GM18858 (cell line): Measurements from ENCODE around the gene MYO1H.
"Not testable (repeated sequence)": the region's sequence is repeated elsewhere in the genome, so short reads cannot be mapped to it uniquely, and the experiment has no call there.

ENCODE experiments used
- ATAC-seq: cut with Tn5 transposase; IDR thresholded peaks from one replicate; pipeline ENCODE4 v1.9.1; 2021; ENCODE audit not compliant: unreplicated experiment

Gene MYO1H, protein sequence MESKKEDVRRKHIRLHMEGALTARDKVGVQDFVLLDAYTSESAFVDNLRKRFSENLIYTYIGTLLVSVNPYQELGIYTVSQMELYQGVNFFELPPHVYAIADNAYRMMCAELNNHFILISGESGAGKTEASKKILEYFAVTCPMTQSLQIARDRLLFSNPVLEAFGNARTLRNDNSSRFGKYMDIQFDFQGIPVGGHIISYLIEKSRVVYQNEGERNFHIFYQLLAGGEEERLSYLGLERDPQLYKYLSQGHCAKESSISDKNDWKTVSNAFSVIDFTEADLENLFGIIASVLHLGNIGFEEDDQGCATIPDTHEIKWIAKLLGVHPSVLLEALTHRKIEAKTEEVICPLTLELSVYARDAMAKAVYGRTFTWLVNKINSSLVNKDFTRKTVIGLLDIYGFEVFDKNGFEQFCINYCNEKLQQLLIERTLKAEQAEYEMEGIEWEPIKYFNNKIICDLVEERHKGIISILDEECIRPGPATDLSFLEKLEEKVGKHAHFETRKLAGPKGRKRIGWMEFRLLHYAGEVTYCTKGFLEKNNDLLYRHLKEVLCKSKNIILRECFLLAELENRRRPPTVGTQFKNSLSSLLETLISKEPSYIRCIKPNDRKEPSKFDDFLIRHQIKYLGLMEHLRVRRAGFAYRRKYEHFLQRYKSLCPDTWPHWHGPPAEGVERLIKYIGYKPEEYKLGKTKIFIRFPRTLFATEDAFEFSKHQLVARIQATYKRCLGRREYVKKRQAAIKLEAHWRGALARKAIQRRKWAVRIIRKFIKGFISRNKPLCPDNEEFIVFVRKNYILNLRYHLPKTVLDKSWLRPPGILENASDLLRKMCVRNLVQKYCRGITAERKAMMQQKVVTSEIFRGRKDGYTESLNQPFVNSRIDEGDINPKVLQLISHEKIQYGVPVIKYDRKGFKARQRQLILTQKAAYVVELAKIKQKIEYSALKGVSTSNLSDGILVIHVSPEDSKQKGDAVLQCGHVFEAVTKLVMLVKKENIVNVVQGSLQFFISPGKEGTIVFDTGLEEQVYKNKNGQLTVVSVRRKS

DNA sequence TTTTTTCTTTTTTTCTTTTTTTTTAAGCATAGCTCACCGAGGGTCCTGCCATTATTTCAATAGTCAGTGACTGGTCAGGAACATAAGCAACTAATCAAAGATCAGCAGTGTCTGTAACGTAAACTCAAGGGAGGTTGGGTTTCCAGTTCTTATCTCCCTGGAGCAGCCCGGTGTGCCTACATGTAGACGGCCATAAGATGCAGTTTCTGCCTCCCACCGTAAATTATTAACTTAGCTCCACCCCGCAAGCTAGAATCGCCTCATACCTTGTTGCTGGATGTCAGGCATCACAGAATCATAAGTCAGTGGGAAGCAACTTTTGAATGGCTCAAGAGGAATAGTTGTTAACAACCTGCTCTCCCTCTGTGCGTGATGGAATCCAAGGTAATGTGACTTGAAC, at the start of gene MYO1H:
TSS of gene MYO1H (plus strand) at position 312 of the 400 bp plus-strand sequence. CDS start at position 373, 61 bp downstream.
- no peak for ATAC-seq

DNA sequence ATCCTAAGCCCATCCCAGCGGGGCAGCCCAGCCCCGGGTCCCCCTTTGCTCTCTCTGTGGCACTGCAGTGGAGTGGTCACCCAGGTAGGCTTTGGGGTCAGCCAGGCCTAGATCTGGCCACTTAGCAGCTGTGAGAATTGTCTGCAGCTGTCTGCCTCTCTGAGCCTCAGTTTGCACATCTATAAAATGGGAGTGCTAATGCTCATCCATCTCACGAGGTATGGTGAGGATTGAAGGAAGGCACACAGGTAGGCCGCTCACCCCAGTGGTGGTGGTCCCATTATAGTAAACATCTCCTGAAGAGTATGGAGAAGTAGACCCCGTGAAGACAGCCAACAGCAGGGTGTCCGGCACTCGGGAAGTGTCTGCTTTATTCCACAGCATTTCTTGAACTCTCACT, 47.9 kb upstream of the MYO1H start:
- ATAC-seq, result no peak

DNA sequence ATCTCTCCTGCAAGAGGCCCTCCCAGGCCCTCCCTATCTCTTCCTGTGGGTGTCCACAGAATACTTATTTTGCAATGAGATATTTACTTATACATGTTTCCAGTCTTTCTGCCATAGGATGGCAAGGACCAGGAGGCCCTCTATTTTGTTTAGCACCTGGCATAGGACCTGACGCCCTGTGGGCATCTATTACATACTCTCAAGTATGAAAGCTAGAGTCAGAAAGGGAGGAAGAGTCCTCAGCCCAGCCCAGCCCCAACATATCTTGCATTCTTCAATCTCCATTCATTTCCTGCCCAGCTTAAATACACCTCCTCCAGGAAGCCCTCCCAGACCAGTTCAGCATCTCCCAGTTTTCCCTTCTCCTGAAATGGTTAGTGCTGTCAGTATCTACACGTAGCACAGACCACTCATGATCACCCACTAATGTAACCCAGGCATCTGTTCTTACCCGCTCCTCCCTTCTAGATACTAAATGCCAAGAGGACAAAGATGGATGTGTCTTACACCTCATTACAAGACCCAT, 46.0 kb upstream of the MYO1H start:
- ATAC-seq, result no peak

DNA sequence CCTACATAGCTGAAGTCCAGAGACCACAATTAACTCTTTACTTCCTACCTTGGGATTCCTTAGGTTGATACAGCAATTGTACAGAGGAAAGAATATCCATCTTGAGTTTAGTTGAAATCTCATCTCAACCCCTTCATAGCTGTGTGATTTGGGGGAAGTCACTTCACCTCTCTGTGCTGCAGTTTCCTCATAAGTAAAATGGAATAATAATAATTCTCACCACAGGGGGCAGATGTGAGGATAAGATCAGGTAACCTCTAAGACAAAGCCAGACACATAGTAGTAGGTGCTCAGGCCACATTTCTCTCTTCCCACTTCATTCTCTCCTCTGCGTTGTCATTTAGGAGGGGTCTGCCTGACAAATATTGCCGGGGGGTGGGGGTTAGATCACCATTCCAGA, 45.3 kb upstream of the MYO1H start:
- no peak for ATAC-seq

DNA sequence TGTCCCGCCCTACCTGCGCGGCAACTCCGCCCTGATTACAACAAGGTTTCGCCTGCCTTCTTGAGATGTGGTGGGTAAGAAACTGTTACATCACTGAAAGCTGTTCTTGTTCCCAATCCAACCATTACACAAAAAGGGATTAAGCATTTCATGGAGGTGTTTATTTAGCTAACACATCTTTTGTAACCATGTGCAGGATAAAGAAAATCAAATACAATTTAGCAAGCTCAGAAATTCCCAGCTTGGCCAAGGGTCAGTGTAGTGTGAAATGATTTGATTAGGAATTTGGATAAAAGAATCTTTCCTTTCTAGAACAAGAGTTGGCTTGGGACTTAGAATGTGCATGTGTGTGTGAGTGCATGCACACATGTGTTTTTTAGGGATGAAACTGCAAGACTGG, 44.9 kb upstream of the MYO1H start:
- no peak for ATAC-seq

DNA sequence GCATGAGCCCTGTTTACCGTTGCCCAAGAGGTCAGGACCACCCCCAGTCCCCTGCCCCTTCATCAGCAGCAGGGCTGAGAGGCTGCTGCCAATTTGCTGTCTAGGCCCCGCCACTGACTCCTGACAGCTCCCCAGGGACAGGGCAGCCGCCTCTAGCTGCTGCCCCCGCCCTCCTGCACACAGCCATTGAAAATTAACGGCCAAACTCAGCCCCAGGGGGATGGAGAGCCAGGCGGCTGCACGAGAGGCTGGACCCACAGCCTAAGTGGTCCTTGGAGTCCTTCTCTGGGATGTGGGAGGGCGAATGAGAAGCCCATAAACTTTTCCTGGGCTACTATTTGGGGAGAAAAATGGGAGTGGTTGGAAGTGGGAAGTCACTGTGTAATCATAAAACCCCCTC, 43.2 kb upstream of the MYO1H start:
- no peak for ATAC-seq

DNA sequence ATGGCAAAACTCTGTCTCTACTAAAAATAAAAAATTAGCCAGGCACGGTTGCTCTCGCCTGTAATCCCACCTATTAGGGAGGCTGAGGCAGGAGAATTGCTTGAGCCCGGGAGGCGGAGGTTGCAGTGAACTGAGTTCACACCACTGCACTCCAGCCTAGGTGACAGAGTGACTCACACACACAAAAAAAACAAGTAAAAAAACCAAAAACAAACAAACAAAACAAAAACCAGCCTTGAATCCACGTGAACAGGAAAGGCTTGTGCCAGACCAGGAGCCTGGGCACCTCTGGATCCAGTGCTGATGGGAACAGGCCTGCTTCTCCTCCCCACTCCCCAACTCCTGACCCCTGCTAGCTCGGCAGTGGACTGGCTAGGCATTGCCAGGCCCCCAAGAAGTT, 42.2 kb upstream of the MYO1H start:
- no peak for ATAC-seq

DNA sequence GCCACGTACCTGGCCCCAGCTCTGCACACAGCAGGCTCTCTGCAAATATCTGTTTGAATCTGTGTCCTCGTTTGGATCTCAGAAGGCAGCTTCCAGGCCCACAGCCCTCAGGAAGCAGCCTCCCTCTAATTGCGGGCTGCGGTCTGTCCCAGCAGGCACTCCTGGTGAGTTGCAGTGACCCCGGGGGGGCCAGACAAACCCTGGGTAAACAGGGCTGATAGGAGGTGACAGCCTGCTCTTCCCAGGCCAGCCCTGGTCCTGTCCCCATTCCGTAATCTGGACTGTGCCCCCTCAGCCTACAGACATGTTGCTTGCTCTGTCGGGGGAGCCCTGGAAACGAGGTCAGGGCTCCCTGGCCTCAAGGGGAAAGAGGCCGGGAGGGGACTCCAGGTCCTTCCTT, 40.6 kb upstream of the MYO1H start:
- ATAC-seq, result no peak

DNA sequence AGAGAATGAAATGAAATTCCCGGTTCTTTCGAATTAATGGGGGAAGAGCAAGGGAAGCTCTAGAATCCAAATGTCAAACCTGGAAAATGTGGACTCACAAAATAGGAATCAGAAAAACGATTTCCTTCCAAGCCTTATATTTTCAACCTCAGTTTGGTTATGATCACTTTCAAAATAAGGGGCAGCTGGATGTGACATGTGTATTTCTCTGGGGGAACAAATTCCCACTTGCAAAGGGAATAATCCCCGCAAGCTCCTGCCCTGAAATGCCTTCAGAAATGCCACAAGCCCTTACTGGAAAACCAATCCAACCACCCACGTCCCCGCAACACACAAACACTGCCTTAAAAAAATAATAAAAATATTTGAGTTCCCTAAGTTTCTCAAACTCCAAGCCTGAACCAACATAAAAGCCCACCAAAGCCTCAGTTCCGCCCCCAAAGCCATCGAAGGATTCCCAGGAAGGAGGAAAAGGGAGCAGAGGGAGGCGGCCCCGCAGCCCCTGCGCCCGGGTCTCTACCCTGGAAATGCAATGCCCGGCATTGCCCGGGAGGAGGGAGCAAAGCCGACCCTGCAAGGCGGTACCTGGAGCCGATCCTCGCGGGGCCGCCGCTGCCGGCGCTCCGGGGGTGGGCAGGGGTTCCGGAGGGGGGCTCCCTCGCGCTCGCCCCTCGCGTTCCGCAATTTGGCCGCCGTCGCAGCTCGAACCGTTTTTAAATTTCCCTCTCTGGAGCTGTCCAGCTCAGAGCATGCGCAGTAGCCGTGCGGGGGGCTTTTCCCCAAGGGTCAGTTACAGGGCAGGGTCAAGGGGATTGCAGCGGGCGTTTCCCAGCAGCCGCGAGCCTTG, 38.9 kb upstream of the MYO1H start, which contains the start of gene FOXN4:
TSS of gene FOXN4 (minus strand) at position 751 of the 847 bp plus-strand sequence. CDS start 963 bp downstream, outside the sequence.
- ATAC-seq, result no peak

DNA sequence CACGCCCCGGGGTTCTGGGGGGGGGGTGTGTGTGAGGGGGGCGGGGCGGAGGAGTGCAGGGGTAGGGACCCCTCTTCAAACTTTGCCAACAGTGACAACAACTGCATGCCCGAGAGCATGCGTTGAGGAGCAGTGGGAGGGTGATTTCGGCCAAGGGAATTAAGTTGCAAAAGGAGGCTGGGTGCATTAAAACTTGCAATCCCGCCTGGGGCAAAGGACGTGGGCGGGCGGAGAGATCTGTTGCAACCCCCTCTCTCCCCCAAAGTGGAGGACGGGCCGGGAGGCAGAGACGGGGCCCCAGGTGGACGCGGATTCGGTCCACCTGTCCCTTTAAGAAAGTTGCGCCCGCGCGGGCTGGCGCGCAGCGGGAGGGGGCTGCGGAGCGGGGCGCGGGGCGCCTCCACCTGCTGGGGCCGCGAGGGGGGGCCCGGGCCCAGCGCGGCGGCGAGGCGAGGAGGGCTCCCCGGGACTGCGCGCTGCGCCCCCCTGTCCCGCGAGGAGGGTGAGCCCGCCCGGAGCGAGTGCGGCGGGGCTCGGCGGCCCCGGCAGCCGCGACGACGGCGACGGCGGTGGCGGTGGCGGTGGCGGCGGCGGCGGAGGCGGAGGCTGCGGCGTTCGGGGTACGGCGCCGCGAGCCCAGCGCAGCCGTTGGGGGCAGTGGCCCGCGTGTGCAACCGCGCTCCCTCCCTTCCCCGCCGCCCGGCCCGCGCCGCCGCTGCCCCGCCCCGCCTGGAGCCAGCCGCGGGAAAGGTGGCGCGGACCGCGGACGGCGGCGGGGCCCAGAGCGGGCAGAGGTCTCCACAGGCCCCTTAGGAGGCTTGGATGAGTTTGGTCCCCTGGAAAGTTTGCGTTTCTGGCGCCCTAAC, 38.1 kb upstream of the MYO1H start:
- no peak for ATAC-seq

DNA sequence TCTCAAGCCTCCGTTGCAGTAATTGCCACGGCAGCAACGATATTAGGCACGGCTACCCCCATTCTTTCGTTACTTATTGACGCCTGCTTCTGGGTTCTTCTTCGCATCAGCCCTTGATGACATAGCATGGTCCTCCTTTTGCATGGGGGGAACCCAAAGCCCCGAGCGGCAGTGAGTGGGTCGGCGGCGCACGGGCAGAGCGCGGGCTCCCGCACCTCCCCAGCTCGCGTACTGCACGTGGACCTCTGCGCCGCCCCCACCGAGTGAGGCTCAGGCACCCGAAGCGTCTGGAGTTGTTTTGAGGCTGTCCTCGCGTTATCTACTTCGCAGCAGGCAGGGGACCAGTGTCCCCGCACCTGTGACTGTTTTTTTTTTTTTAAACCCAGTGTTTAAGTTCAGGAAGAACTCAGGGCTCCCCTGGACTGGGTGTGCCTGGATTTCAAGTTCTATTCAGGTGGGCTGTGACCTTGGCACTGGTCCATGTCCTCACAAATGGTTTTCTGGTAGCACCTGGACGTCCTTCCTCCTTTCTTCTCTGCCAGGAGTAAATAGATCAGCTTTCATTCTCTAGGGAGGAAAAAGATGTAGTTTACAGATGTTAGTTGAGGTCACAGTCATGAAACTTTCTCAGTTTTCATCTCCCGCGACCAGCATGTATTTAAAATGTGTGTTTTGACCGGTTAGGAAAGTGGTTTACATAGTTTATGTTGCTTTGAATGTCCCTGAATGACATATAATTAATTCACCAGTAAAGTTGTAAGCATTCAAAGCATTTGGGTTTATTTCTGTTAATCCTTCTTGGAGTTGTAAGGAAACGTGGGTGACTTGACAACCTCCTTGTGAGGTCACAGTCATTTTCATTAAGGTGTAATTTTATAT, 37.2 kb upstream of the MYO1H start:
- ATAC-seq, result no peak

DNA sequence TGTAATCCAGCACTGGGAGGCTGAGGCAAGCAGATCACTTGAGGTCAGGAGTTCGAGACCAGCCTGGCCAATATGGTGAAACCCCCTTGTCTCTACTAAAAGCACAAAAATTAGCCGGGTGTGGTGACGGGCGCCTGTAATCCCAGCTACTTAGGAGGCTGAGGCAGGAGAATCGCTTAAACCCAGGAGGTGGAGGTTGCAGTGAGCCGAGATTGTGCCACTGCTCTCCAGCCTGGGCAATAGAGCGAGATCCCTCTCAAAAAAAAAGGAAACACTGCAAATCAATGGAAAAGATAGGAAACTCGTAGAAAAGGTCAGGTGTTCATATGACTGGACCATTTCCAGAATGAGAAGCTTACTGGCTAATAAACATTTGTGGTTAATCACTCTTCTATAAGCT, 26.4 kb upstream of the MYO1H start:
- ATAC-seq, result not testable (repeated sequence)

DNA sequence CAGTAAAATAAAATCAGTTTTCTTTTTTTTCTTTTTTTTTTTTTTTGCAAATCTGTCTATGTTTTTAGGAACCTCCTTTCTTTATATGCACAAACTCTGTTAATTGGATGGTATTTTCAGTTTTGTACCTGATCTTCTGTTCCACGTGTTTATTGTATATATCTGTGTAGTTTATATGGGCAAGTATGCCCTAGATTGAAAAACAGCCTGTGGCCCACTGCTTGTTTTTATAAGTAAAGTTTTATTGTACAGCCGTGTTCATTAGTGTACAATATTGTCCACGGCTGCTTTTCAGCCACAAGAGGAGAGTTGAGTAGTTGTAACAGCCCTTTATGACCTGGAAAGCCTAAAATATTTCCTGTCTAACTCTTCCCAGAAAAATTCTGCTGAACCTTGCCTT, 18.7 kb upstream of the MYO1H start:
- ATAC-seq, result no peak

DNA sequence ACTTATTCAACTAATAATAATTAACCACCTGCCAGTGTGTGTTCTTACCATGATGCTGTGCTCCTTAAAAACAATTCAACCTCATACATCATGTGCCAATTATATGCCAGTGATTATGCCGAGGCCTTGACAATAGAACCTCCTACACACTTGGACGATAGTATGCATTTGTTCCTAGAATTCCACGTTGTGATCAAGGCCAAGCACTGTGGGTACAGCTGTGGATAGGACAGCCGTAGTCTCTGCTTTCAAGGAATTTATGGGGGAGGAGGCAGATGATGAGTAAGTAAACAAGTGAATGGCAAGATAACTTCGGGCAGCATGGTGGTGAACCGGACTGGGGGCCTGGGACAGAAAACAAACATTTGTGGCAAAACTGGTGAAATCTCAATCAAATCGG, 18.0 kb upstream of the MYO1H start:
- ATAC-seq, result no peak

DNA sequence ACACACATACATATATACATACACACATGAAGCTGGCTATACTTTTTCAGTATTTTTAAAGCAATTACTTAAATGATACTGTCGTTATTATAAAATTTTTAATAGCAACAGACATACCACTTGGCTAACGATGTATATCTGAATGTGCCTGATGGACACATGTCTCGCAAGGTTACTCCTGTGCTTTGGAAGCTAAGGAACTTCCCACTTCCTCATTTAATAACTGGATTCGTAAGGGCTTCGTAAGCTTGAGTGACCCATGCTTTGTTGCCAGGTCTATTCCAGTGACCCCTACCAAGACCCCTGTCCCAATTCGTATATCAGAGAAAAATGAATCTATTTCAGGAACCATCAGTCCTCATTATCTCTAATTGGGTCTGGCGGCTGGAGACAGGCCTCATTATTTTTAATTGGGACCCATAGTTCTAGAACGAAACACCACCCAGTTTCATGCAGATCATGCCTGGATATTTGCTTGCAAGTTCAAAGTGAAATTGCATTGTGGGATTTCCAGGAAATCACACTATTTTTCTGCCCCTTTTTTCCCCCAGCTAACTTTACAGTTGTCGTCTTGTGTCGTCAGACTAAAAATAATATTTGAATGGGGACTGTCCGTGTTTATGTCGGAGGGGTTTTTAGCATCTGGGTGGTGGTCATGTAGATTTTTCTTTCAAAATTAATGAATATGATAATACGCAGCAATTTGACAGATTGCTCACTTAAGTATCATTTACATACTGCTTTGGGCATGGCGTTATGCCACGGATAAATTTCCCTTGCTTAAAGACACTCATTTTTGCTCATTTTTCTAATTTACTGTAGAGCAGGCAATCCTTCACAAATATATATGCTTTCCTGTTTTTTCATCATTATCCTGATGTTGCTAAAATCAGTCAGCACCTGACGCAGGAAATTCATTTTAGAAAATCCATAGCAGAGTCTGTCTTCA, 17.1 kb upstream of the MYO1H start:
- no peak for ATAC-seq

DNA sequence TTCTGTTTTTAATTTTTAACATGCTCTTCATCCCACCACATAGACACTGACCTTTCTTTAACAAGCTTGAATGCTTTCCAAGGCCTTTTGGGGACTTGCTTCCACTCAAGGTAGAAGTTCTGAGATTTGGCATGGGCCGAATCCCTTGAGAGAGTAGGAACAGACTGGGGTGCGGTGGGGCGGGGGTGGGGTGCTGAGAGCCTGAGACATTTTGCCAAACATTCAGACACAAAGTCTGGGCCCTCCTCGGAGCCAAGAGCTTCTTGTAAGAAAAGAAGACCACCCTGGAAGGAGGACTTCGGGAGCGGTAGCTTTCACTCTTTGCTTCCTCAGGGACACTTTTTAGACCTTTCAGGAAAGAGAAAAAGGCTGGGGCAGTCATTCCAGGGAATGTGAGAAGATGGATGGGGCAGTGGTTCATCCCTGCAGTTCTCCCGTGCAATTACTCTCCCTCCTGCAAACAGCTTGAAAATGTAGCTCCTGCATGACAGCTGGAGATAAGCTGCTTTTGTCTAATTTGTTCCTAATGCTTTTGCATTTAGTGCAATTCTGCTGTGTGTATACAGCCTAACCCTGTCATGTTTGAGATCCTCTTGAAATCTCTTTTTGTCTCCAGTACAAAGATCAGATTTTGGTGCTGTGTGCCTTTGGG, 16.3 kb upstream of the MYO1H start:
- ATAC-seq, result no peak

DNA sequence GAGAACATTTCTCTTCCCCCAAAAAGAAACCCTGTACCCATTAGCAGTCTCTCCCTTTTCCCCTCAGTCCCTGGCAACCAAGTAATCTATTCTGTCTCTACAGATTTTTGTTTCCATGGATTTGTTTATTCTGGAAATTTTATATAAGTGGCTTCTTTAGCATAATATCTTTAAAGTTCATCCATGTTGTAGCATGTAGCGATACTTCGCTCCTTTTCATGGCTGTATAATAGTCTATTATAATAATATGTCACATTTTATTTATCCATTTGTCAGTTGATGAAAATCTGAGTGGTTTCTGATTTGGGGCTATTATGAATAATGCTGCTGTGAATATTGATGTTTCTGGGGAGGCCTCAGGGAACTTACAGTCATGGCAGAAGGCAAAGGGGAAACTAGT, 12.8 kb upstream of the MYO1H start:
- no peak for ATAC-seq
